Lower leg skin (tissue), 3 donors: ENCODE measurements around the gene LRRC37A3.
"Not testable (repeated sequence)": the region's sequence is repeated elsewhere in the genome, so short reads cannot be mapped to it uniquely, and the experiment has no call there.

Experiments used
- POLR2A ChIP-seq, 2 donors: fragments of 450-650 bp; IDR thresholded peaks; one replicate each; pipeline ENCODE4 v1.6.1; 2016 to 2017; ENCODE audit warnings: antibody characterized with exemption in 2 of 2, mild to moderate bottlenecking in 1 of 2, moderate library complexity in 1 of 2
- TF ChIP-seq, protein P1 (sequence below), 3 donors: fragments of 450-650 bp; IDR thresholded peaks; one replicate each; pipeline ENCODE4 v1.5.1; 2016; ENCODE audit warnings: antibody characterized with exemption in 3 of 3, mild to moderate bottlenecking in 3 of 3, moderate library complexity in 2 of 3

DNA sequence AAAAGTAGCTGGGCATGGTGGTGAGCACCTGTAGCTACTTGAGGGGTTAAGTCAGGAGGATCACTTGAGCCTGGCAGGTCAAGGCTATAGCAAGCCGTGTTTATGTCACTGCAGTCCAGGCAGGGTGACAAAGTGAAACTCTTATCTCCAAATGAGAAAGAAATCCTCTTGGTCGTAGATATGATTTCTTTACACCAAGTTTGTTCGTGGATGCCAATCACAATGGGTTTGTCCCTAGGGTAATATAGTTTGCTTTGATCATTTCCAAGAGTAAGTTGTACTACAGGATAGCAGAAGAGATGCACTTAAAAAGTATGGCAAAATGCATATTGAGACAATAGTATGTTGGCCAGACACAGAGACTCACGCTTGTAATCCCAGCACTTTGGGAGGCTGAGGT is 6.0 kb upstream of the LRRC37A3 start:
- TF ChIP-seq, protein P1, sequence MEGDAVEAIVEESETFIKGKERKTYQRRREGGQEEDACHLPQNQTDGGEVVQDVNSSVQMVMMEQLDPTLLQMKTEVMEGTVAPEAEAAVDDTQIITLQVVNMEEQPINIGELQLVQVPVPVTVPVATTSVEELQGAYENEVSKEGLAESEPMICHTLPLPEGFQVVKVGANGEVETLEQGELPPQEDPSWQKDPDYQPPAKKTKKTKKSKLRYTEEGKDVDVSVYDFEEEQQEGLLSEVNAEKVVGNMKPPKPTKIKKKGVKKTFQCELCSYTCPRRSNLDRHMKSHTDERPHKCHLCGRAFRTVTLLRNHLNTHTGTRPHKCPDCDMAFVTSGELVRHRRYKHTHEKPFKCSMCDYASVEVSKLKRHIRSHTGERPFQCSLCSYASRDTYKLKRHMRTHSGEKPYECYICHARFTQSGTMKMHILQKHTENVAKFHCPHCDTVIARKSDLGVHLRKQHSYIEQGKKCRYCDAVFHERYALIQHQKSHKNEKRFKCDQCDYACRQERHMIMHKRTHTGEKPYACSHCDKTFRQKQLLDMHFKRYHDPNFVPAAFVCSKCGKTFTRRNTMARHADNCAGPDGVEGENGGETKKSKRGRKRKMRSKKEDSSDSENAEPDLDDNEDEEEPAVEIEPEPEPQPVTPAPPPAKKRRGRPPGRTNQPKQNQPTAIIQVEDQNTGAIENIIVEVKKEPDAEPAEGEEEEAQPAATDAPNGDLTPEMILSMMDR (IDR thresholded peaks at IDR 0.05), result not testable (repeated sequence)
- not testable (repeated sequence) for TF ChIP-seq POLR2A (IDR thresholded peaks at IDR 0.05)
